ENCODE measurements around the gene TDRD12.
"Not testable (repeated sequence)": the region's sequence is repeated elsewhere in the genome, so short reads cannot be mapped to it uniquely, and the experiment has no call there.

TDRD12 gene

DNA sequence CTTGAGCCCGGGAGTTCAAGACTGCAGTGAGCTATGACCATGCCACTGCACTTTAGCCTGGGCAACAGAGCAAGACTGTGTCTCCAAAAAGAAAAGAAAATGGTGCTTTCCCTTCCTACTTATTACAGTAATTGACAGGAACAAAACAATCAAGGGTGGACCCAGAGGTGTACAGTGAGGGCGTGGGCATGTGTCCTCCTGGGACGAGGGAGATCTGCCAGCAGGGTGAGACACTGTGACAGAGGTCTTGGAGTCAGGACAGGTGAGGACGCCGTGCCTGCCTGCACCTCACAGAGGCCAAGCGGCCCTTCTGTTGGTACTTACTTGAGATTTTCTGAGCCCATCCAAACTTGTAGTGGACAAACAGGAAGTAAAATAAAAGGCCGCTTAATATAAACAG, 113.3 kb downstream of the TDRD12 start:
- not testable (repeated sequence) for DNase-seq

DNA sequence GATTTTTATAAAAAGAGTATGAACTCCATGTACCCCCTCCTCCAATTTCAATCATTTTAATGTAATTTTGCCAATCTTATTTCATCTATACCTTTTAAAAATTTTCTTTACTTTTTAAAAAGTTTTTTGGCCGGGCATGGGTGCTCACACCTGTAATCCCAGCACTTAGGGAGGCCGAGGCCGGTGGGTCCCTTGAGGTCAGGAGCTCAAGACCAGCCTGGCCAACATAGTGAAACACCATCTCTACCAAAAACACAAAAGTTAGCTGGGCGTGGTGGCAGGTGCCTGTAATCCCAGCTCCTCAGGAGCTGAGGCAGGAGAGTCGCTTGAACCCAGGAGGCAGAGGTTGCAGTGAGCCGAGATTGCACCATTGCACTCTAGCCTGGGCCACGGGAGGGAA, 113.8 kb downstream of the TDRD12 start:
- not testable (repeated sequence) for DNase-seq

DNA sequence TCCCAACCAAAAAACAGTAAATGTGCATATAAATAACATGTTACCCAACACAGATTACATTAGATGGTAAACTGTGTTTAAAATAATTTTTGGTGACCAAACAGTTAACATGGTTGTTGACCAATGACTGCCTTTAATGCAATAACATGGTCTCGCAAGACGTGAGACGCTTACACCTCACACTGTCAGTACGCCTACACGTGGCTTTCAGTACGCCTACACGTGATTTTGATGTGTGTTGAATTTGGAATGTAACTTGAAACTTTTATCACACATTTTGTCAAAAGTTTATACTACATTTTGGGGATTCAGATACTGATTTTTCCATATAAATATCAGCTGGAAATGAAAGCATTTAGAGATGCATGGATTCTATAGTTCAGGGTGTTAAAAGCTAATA, 118.0 kb downstream of the TDRD12 start:
- DNase-seq = no peak

DNA sequence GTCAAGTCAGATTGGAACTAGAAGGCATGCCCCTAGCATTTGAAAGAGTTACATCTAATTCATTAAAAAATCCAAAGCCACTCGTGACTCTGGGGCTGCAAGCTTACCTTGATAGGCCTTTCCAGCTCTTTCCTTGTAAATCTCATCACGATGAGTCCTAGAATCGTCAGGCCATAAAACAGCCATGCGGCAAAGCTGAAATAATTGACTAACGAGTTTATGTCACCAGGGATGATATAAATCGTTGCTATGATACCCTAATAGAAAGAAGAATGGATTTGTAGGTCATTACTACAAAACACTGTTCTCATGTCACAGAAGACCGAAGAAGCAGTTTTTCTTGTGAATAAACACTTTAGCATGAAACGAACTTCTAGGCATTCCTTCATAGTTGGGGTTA, 122.5 kb downstream of the TDRD12 start:
- no peak for DNase-seq

DNA sequence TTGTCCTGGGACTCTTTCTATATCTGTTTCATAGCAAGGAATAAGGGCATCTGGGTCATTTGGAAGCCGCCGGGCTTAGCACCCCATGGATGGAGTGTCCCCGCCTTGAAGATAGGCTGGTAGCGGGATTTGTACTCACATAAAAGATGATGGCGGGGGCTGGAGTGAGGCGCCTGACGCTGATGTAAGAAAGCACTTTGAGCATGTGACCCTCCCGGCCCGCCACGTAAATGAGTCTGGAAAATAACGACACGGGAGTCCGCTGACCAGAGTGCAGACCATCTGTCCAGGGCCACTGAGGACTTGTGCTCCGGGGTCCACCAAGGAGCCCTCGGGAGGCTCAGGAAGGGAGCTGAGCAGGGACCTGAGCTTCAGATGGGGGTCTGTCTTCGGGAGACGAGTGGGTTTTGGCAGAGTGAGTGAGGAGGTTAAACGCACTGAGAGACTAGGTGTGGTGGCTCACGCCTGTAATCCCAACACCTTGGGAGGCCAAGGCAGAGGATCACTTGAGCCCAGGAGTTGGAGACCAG, 124.2 kb downstream of the TDRD12 start:
- no peak for DNase-seq

DNA sequence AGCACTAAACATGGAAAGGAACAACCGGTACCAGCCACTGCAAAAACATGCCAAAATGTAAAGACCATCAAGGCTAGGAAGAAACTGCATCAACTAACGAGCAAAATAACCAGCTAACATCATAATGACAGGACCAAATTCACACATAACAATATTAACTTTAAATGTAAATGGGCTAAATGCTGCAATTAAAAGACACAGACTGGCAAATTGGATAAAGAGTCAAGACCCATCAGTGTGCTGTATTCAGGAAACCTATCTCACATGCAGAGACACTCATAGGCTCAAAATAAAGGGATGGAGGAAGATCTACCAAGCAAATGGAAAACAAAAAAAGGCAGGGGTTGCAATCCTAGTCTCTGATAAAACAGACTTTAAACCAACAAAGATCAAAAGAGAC, 128.5 kb downstream of the TDRD12 start:
- not testable (repeated sequence) for DNase-seq

DNA sequence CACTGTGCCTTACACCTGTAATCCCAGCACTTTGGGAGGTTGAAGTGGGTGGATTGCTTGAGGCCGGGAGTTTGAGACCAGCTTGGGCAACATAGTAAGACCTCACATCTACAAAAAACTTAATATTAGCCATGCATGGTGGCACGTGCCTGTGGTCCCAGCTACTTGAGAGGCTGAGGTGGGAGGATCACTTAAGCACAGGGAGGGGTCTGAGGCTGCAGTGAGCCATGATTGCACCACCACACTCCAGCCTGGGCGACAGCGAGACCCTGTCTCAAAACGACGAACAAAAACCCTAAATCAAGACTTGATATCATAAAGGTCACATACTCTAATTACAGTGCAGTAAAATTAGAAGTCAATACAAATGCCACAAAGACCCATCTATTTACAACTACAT, 132.6 kb downstream of the TDRD12 start:
- no peak for DNase-seq

DNA sequence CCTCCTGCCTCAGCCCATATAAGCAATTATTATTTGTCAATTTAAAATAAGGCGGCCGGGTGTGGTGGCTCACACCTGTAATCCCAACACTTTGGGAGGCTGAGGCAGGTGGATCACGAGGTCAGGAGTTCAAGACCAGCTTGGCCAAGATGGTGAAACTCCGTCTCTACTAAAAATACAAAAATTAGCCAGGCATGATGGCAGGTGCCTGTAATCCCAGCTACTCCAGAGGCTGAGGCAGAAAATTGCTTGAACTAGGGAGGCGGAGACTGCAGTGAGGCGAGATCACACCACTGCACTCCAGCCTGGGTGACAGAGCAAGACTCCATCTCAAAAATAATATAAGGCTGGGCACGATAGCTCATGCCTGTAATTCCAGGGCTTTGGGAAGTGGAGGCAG, 137.3 kb downstream of the TDRD12 start:
- DNase-seq = not testable (repeated sequence)

DNA sequence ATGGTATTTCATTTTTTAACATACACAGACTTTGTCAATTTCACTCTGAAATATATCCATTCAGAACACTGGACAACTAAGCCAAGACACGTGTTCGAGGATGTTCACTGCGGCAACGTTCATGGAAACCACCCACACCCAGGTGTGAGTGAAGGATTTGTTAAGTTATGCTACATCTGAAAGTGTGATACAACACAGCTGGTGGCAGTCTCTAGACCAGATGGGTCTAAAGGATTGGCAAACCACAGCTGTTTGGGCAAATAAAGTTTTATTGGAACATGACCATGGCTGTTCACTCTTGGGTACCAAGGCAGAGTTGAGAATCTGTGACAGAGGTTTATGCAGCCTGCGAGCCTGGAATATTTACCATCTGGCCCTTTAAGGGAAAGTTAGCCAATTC, 138.0 kb downstream of the TDRD12 start:
- no peak for DNase-seq

DNA sequence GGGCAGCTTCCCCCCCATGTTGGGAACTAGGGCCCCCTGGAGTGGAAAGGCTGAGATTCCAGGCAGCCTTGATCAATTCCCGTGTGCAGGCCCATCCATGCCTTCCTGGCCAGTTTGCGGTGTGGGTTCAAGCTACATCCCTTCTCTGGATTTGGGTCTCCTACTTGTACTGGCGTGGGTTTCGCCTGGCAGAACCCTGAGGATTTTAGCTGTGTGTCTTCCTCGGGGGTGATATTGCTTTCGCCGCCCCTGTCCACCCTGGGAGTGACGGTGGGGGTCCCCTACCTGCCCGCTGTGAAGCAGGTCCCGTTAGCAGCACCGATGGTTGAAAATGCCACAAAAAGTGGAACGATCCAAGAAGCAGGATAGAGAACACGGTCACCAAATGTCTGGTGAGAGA, 138.6 kb downstream of the TDRD12 start:
- DNase-seq = no peak

DNA sequence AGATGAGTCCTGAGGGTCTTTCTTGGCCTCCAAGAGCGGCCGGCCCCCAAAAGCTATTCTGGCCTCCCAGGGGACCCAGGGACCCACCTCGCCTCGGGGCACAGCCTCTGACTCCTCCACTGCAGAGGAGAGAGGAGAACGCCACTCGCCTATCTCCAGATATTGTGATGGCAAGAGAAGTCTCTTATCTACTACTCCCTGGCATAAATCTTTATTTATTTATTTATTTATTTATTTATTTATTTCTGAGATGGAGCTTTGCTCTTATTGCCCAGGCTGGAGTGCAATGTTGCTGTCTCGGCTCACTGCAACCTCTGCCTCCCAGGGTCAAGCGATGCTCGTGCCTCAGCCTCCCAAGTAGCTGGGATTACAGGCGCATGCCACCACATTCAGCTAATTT, 139.0 kb downstream of the TDRD12 start:
- DNase-seq = no peak

DNA sequence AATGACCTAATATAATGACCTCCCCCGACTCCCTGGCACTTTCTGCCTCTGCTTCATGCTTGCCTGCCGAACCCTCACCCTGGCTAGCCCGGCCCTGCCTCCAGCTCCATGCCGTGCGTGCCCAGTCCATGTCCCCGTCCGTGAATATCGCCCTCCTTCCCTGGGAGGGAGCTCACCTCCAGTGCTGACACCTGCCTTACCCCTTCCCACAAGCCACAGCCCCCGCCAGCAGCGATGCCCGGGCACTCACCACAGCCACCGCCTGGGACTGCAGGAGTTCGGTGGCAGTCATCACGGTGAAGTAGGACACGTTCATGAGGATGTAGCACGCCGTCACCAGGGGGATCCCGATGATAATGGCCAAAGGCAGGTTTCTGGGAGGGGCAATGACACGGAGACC, 140.0 kb downstream of the TDRD12 start:
- DNase-seq = no peak

DNA sequence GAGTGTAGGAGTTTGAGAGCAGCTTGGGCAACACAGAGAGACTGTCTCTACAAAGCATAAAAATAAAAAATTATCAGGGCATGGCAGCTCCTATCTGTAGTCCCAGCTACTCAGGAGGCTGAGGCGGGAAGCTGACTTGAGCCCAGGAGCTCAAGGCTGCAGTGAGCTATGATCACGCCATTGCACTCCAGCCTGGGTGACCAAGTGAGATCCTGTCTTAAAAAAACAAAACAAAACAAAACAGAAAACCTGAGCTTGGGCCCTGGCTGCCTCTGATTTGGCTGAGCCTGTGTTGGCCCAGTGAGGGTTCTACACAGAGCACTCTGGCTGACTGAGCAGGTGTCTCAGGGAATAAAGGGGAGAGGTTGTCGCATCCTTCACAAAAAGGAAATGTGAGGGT, 142.0 kb downstream of the TDRD12 start:
- no peak for DNase-seq

DNA sequence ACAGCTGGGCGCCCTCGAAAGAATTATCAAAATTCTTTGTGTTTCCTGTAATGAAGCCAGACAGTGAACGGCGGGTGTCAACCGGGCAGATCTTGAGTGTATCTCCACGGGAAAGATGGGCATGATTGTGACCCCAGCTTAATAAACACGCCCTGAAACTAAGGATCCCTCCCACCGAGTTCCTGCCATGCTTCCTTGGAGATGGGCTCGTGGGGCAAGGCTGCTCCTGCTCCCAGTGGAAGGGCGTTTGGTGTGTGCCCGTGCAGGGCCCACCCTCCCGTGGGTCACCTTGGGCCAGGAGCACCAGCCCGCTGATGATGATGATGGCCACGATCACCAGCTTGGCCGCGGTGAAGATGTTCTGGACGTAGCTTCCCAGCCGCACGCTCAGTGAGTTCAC, 142.6 kb downstream of the TDRD12 start:
- DNase-seq = no peak

DNA sequence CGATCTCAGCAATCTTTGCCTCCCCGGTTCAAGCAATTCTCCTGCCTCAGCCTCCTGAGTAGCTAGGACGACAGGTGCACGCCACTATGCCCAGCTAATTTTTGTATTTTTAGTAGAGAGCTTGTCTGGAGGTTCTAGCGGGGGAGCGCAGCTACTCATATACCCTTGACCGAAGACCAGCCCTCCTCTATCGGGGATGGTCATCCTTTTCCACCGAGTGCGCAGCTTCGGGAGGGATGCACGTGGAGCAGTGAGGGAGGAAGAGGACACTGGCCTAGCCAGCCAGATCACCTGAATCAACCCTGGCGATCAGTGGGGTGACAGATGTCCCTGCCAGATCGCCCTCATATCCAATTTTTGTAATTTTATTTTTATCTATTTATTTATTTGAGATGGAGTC, 143.2 kb downstream of the TDRD12 start:
- no peak for DNase-seq

DNA sequence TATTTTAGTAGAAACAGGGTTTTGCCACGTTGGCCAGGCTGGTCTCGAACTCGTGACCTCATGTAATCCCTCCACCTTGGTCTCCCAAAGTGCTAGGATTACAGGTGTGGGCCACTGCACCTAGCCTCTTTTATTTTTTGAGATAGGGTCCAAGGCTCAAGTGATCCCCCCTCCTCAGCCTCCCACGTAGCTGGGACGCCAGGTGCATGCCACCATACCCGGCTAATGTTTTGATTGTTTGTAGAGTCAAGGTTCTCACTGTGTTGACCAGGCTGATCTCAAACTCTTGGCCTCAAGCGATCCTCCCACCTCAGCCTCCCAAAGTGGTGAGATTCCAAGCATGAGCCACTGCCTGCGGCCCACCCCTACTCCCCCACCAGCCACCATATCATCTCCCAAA, 143.7 kb downstream of the TDRD12 start:
- no peak for DNase-seq

DNA sequence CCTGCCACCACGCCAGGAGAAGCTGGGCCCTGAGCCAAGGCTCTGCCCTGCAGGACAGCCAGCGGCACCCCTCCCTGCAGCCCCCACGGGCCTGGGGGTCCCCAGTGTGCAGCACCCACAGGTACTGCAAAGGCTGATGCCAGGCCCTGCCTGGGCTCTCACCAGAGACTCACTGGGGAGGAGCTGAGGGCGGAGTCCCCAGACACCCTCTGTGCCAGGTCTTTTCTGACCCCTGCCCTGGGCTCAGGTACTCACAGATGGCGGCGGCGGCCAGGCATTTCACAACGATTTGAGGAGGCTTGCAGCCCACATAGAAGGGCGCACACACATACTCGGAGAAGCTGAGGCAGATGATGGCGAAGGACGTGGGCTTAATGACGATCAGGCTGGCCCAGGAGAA, 144.3 kb downstream of the TDRD12 start:
- DNase-seq = no peak

DNA sequence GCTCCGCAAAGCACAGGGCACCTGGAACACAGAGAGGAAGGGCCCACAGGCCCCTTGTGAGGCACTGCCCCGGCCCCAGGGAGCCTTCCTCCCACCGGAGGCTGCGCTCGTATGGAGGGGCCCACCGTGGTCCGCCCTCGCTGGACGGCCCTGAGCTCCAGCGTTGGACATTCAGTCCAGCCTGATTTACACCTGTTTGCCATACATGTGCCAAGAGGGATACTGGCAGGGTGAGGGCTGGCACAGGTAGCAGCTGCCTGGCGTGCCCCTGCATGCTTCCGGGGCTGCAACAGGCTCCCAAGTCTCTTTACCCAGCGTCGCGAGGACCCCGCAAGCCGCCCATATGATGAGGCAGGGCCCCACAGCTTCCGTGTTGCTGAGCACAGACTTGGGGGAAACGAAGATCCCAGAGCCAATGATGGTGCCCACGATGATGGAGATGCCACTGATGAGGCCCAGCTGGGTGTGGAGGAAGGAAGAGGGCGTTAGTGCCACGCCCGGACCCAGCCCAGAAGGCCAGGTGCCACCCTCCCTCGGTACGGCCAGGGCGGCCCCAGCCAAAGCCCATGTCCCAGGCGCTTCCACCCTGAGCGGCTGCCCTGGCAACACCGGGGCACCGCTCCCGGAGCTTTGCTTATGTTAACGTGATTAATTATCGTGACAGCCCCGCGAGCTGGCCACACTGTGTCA, 144.9 kb downstream of the TDRD12 start:
- no peak for DNase-seq

DNA sequence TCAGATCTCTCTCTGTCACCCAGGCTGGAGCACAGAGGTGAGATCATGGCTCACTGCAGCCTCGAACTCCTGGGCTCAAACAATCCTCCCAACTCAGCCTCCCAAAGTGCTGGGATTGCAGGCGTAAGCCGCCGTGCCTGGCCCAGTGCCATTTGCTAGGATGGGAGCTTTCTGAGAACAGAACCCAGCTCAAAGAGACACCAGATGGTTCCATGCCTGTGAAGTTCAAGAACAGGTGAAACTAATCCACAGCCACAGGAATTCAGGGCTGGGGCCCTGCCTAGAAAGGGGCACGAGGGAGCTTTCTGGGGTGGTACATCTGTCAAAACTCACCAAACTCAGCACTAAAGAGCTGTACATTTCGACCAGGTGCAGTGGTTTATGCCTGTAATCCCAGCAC, 145.8 kb downstream of the TDRD12 start:
- DNase-seq = no peak

DNA sequence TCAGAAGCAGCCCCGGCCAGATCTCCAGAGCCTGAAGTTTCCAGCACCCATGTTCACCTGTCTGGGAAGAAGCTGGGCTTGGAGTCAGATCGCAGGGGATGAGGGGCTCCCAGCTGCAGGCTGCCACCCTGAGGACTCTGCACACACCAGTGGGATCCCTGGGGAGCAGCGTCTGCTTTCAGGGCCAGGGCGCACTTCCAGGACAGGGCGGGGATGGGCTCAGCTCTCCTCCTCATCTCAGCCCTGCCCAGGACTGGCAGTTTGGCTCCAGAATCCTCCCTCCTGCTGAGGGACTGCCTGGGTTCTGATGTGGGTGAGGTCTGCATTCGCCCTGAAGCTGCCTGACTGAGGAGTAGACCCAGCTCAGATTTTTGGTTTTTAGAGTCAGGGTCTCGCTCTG, 146.5 kb downstream of the TDRD12 start:
- DNase-seq = no peak

DNA sequence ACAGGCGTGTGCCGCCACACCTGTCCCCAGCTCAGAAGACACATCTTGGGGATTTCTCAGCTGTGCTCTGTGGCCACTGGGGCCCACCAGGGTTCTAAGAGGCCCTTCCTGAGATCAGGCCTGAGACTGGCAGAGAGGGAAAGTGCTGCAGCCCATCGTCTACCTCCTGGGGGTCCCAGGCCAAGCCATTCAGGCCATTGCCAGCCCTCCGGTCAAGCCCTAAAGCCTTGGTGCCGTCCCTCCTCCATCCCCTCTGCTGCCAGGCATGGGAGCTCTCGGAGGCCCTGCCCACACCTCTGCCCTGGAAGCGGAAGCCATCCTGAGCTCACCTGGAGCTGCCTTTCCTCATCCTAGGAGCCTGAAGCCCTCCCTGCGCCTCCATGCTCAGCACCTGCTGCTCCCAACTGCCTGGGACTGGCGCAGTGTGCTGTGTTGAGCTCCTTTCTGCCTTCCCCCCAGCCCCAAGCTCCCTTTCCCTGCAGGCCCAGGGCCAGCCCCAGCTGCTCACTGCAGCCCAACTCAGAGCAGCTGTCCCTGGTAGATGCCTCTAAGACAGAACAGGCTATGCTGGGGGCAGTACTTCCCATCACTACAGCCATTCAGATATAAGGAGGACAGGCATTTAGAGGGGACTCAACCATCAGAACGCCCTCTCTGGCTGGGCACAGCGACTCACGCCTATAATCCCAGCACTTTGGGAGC, 147.1 kb downstream of the TDRD12 start:
- no peak for DNase-seq

DNA sequence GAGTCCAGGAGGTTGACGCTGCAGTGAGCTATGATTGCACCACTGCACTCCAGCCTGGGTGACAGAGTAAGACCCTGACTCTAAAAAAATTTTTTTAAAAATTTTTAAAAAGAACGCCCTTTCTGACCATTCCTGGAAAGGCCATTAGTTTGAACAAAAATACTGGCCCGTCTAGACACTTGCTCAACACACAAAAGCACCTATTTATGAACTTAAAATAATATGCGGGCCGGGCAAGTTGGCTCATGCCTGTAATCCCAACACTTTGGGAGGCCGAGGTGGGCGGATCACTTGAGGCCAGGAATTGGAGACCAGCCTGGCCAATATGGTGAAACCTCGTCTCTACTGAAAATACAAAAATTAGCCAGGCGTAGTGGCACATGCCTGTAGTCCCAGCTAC, 147.9 kb downstream of the TDRD12 start:
- DNase-seq = not testable (repeated sequence)

DNA sequence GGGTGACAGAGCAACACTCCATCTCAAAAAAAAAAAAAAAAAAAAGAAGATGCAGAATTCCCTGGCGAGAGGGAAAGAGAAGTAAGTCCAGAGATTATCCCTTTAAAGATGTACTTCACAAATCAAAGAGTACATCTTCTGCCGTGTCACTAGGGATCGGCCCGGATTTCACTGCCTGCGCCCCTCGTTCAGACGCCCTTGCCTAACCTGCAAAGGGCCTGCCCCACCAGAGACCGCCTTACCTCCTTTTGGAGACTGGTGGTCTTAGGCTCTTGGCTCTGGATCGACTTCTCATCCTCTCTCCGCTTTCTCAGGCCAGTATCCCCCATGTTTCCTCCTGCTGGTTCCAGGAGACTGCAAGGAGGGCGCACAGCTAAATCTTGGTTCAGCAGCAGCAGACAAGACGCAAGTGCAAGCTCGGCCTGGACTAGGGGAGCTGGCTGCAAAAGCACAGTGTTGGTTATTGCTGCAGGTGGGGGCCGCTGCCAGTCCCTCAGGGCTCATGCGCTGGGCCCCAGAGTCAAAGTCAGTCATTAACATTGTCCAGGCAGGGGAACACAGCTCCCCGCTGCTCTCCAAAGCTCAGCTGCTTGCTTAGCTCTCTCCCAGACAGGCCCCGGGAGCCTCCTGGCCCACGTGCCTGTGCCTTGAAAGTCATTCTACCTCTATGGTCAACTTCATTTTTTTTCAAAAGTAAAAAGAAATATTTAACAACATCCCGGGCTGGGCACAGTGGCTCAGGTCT, 148.8 kb downstream of the TDRD12 start:
- no peak for DNase-seq

All from hippocampal formation (tissue), 2 donors.